ENCODE results near the gene ANO3. TPM values are rescaled to one million over a fixed set of nuclear protein-coding genes. Genes with fewer than 3 reads are reported as not detected.

The ANO3 gene
- total RNA-seq, 3 donors from 2014 or later (not counting 1 experiment from before 2014, with no cell fraction given), result not detected

- intact Hi-C loops (cut with micrococcal nuclease), result no loop called here
- Histone ChIP-seq H3K4me1 (ENCODE audit: control insufficient read depth, insufficient read depth, low read length) (no peaks in the 10 kb centered on the region), H3K9me3 (ENCODE audit: control insufficient read depth, insufficient read depth, low read length) (no peaks in the 10 kb centered on the region), H3K27ac (ENCODE audit: low read length) (no peak overlapping the region), H3K27me3 (ENCODE audit: control insufficient read depth, insufficient read depth, low read length) (no peaks in the 10 kb centered on the region), H3K4me3 (ENCODE audit: low read length) (no peak overlapping the region), H3K36me3 (ENCODE audit: control insufficient read depth, insufficient read depth, low read length) (no peaks in the 10 kb centered on the region)
- 92% methylated on average over 4 of the region's 4 CpGs for WGBS (ENCODE audit: insufficient coverage)
- H3K36me3 Mint-ChIP-seq, result no peaks in the 10 kb centered on the region
- H3K4me1 Mint-ChIP-seq, result no peaks in the 10 kb centered on the region
- H3K27me3 Mint-ChIP-seq (ENCODE audit: low read depth in 2 of 2), result no peaks in the 10 kb centered on the region
- no peak for DNase-seq
- no peak overlapping the region for H3K4me3 Mint-ChIP-seq
- TF ChIP-seq CTCF (IDR thresholded peaks at IDR 0.05), result no peak
- peaks cover 13 to 18% of the 10 kb centered on the region in 2 donors for H3K9me3 Mint-ChIP-seq
- no peak for ATAC-seq
- H3K27ac Mint-ChIP-seq, result no peak overlapping the region
Observed at GRCh38 chr11:26537341-26537740, 205.4 kb downstream of the ANO3 start.

GRCh38 chr11:26539517-26539916, 207.6 kb downstream of the ANO3 start:
- Histone ChIP-seq H3K4me1 (ENCODE audit: control insufficient read depth, insufficient read depth, low read length) (no peaks in the 10 kb centered on the region), H3K9me3 (ENCODE audit: control insufficient read depth, insufficient read depth, low read length) (no peaks in the 10 kb centered on the region), H3K27me3 (ENCODE audit: control insufficient read depth, insufficient read depth, low read length) (no peaks in the 10 kb centered on the region), H3K27ac (ENCODE audit: low read length) (no peak overlapping the region), H3K4me3 (ENCODE audit: low read length) (no peak overlapping the region), H3K36me3 (ENCODE audit: control insufficient read depth, insufficient read depth, low read length) (no peaks in the 10 kb centered on the region)
- no peak for DNase-seq
- WGBS (ENCODE audit: insufficient coverage), result 92% methylated on average over 2 of the region's 3 CpGs
- peaks cover 5 to 21% of the 10 kb centered on the region in 2 donors for H3K9me3 Mint-ChIP-seq
- no peak overlapping the region for H3K4me3 Mint-ChIP-seq
- no peaks in the 10 kb centered on the region for H3K27me3 Mint-ChIP-seq (ENCODE audit: low read depth in 2 of 2)
- H3K36me3 Mint-ChIP-seq, result no peaks in the 10 kb centered on the region
- ATAC-seq, result no peak
- no peak overlapping the region for H3K27ac Mint-ChIP-seq
- intact Hi-C loops (cut with micrococcal nuclease), result no loop called here
- no peak for TF ChIP-seq CTCF (IDR thresholded peaks at IDR 0.05)
- H3K4me1 Mint-ChIP-seq, result no peaks in the 10 kb centered on the region

GRCh38 chr11:26541870-26542269, 209.9 kb downstream of the ANO3 start:
- no peak overlapping the region for H3K4me3 ChIP-seq (ENCODE audit: low read length)
- no peaks in the 10 kb centered on the region for H3K4me1 ChIP-seq (ENCODE audit: control insufficient read depth, insufficient read depth, low read length)
- Mint-ChIP-seq H3K4me3 (no peak overlapping the region), H3K36me3 (no peaks in the 10 kb centered on the region), H3K27me3 (ENCODE audit: low read depth in 2 of 2) (no peaks in the 10 kb centered on the region), H3K27ac (no peak overlapping the region), H3K9me3 (peaks cover 5 to 21% of the 10 kb centered on the region in 2 donors), H3K4me1 (no peaks in the 10 kb centered on the region)
- no peak overlapping the region for H3K27ac ChIP-seq (ENCODE audit: low read length)
- ATAC-seq (no peak), DNase-seq (no peak)
- no peak for TF ChIP-seq CTCF (IDR thresholded peaks at IDR 0.05)
- H3K36me3 ChIP-seq (ENCODE audit: control insufficient read depth, insufficient read depth, low read length), result no peaks in the 10 kb centered on the region
- intact Hi-C loops (cut with micrococcal nuclease), result no loop called here
- WGBS (ENCODE audit: insufficient coverage), result 67% methylated on average over 2 of the region's 2 CpGs
- no peaks in the 10 kb centered on the region for H3K27me3 ChIP-seq (ENCODE audit: control insufficient read depth, insufficient read depth, low read length)
- no peaks in the 10 kb centered on the region for H3K9me3 ChIP-seq (ENCODE audit: control insufficient read depth, insufficient read depth, low read length)

GRCh38 chr11:26549176-26549575, 217.2 kb downstream of the ANO3 start:
- Histone ChIP-seq H3K4me1 (ENCODE audit: control insufficient read depth, insufficient read depth, low read length) (no peaks in the 10 kb centered on the region), H3K9me3 (ENCODE audit: control insufficient read depth, insufficient read depth, low read length) (no peaks in the 10 kb centered on the region), H3K27me3 (ENCODE audit: control insufficient read depth, insufficient read depth, low read length) (no peaks in the 10 kb centered on the region), H3K27ac (ENCODE audit: low read length) (no peak overlapping the region), H3K4me3 (ENCODE audit: low read length) (no peak overlapping the region), H3K36me3 (ENCODE audit: control insufficient read depth, insufficient read depth, low read length) (no peaks in the 10 kb centered on the region)
- intact Hi-C loops (cut with micrococcal nuclease), result no loop called here
- Mint-ChIP-seq H3K36me3 (no peaks in the 10 kb centered on the region), H3K27ac (no peak overlapping the region), H3K4me3 (no peak overlapping the region), H3K4me1 (no peaks in the 10 kb centered on the region), H3K27me3 (ENCODE audit: low read depth in 2 of 2) (no peaks in the 10 kb centered on the region), H3K9me3 (peaks cover 3 to 5% of the 10 kb centered on the region in 2 donors)
- no peak for TF ChIP-seq CTCF (IDR thresholded peaks at IDR 0.05)
- ATAC-seq (no peak), DNase-seq (no peak)
- WGBS (ENCODE audit: insufficient coverage), result 58% methylated on average over 2 of the region's 2 CpGs

Measured in natural killer cell (primary cell).